SK-N-MC (cell line): ENCODE results near the gene GRB10.

Experiments used
- EZH2 ChIP-seq: fragments of 200-600 bp; sonication (generic); IDR thresholded peaks from one replicate; pipeline ENCODE4 v1.6.1; 2017; ENCODE audit warnings: antibody characterized with exemption
- FOXP2 ChIP-seq: optimal IDR thresholded peaks from 2 replicates; pipeline ENCODE3; 2011; ENCODE audit warnings: mild to moderate bottlenecking, moderate library complexity; ENCODE audit not compliant: insufficient read depth; ENCODE audit errors: extremely low read length, control extremely low read depth
- POLR2AphosphoS5 ChIP-seq: IDR thresholded peaks from 2 replicates; pipeline ENCODE4 v1.6.1; 2012; ENCODE audit warnings: mild to moderate bottlenecking, low read depth, low read length, borderline replicate concordance

- TF ChIP-seq POLR2AphosphoS5 (no peak), EZH2 (no peak), FOXP2 (no peak)
Measured at GRCh38 chr7:50818324-50818723, 35.6 kb upstream of the GRB10 start.
